HL-60 (cell line): ENCODE measurements around the gene CACNA1I.

ENCODE experiments used
- CTCF ChIP-seq: IDR thresholded peaks from one replicate; pipeline ENCODE4 v1.5.1; 2011; ENCODE audit warnings: low read length, control low read depth, inconsistent platforms; ENCODE audit not compliant: insufficient read depth
- POLR2AphosphoS5 ChIP-seq: IDR thresholded peaks from 2 replicates; pipeline ENCODE4 v1.6.1; 2012; ENCODE audit warnings: low read depth

- no peak for TF ChIP-seq POLR2AphosphoS5
- TF ChIP-seq CTCF: no peak
Observed at GRCh38 chr22:39655004-39655579, 84.5 kb downstream of the CACNA1I start.
